Spleen (tissue), 11 donors: ENCODE measurements around the gene UBE2E2. TPM values are rescaled to one million over a fixed set of nuclear protein-coding genes. Genes with fewer than 3 reads are reported as not detected.

Experiments used
- DNase-seq: peaks from one replicate; pipeline ENCODE4 v3.0.0-alpha.2; 2020
- H3K27ac ChIP-seq, 8 donors: fragments of 200-600 bp; sonication (generic) in 7 of 8; 1 replicate in 4 of 8; 2 replicates in 4 of 8; pipeline versions ENCODE4 v1.5.0 to v1.8.0; 2016 to 2021; ENCODE audit warnings: inconsistent platforms in 4 of 8, mild to moderate bottlenecking in 4 of 8, moderate library complexity in 1 of 8
- H3K27me3 ChIP-seq, 7 donors: fragments of 200-600 bp; sonication (generic) in 6 of 7; replicated peaks in 1 of 7; 1 replicate in 4 of 7; 2 replicates in 3 of 7; pipeline versions ENCODE4 v1.5.0 to v1.8.0; 2016 to 2021; ENCODE audit warnings: inconsistent platforms in 3 of 7, mild to moderate bottlenecking in 1 of 7
- H3K36me3 ChIP-seq, 6 donors: fragments of 200-600 bp; sonication (generic) in 5 of 6; 1 replicate in 4 of 6; 2 replicates in 2 of 6; pipeline versions ENCODE4 v1.5.0 to v1.8.0; 2016 to 2021; ENCODE audit warnings: inconsistent platforms in 2 of 6
- H3K4me1 ChIP-seq, 6 donors: fragments of 200-600 bp; sonication (generic) in 5 of 6; 1 replicate in 3 of 6; 2 replicates in 3 of 6; pipeline versions ENCODE4 v1.5.0 to v1.8.0; 2016 to 2021; ENCODE audit warnings: inconsistent platforms in 3 of 6
- H3K4me3 ChIP-seq, 8 donors: fragments of 200-600 bp; sonication (generic) in 7 of 8; 1 replicate in 4 of 8; 2 replicates in 4 of 8; pipeline versions ENCODE4 v1.5.0 to v1.8.0; 2016 to 2021; ENCODE audit warnings: inconsistent platforms in 4 of 8, mild to moderate bottlenecking in 4 of 8, moderate library complexity in 2 of 8
- H3K9me3 ChIP-seq, 8 donors: fragments of 200-600 bp; sonication (generic) in 7 of 8; 1 replicate in 4 of 8; 2 replicates in 4 of 8; pipeline versions ENCODE4 v1.5.0 to v1.8.0; 2016 to 2021; ENCODE audit warnings: inconsistent platforms in 4 of 8
- CTCF ChIP-seq, 11 experiments: fragments of 200-600 bp in 7 of 11; fragments of 450-650 bp in 4 of 11; sonication (generic) in 4 of 11; IDR thresholded peaks in 8 of 11; conservative IDR thresholded peaks in 3 of 11; 1 replicate in 7 of 11; 2 replicates in 4 of 11; pipeline versions ENCODE4 v1.4.0 to v1.8.0; 2016 to 2021; ENCODE audit warnings: antibody characterized with exemption in 11 of 11, inconsistent platforms in 4 of 11, mild to moderate bottlenecking in 1 of 11
- POLR2A ChIP-seq, 3 donors: fragments of 450-650 bp; IDR thresholded peaks; one replicate each; pipeline ENCODE4 v1.5.1; 2017; ENCODE audit warnings: antibody characterized with exemption in 3 of 3, mild to moderate bottlenecking in 1 of 3
- POLR2AphosphoS5 ChIP-seq, 3 donors: sonication (generic); formaldehyde crosslinking; IDR thresholded peaks; one replicate each; pipeline ENCODE4 v1.5.1; 2017; ENCODE audit warnings: antibody characterized with exemption in 3 of 3
- WGBS, 5 donors: extraction: QIAGEN DNeasy Blood & Tissue Kit in 3 of 5; methylation state at CpG; one replicate each; pipeline versions ENCODE4 v1.1.5 to v1.1.7; 2013 to 2018; 5-methylcytosine and 5-hydroxymethylcytosine counted together
- intact Hi-C: fragments of 100-400 bp; cut with DNase I; formaldehyde crosslinking; loops from one replicate; pipeline ENCODE4 v1.15.0; 2023; ENCODE audit warnings: low total_unique reads
- polyA plus RNA-seq, 3 donors: library from polyadenylated mRNA; stranded (reverse); fragments of 200-250 nt; gene quantifications; one replicate each; pipeline ENCODE4 v1.2.1, GENCODE V29; 2013
- total RNA-seq, 7 donors: library from RNA; depleted of rRNA in 3 of 7; stranded (reverse); fragments of >200 nt in 3 of 7; fragmentation: NEBNext Ultra II Directional in 4 of 7; extraction: Animal tissue kit (Norgen Biotek cat#: 25700) in 4 of 7; gene quantifications; one replicate each; pipeline versions ENCODE4 v1.1.0 to v1.2.1, GENCODE V29; 2016 to 2021
- donor health status: healthy with polysubstance abuse.
- donor health status: DM: no; HTN: no; CAD: no; lungs with moderate emphysema.
- donor health status: DM: no; HTN: no; CAD: no.
- donor health status: Bipolar disorder and iron deficiency.
- donor health status: healthy.
- donor health status: DM: no; HTN: no; CAD: no.
- donor health status: DM: yes; HTN: yes; CAD: no.

The UBE2E2 gene
- total and polyA plus RNA-seq, 10 donors: 27.9 to 87.6 (median 41.2) TPM

- DNase-seq: no peak
Observed at GRCh38 chr3:23242106-23242505, 39.0 kb downstream of the UBE2E2 start.

GRCh38 chr3:23244324-23245041 lies 41.4 kb downstream of the UBE2E2 start:
- H3K9me3 ChIP-seq: no peaks in the 10 kb centered on the region
- H3K27me3 ChIP-seq: no peaks in the 10 kb centered on the region
- peaks cover 0 to 13% (median 4%) of the 10 kb centered on the region in 6 donors for H3K4me1 ChIP-seq
- H3K4me3 ChIP-seq: no peak overlapping the region
- DNase-seq: no peak
- TF ChIP-seq POLR2AphosphoS5 (IDR thresholded peaks at IDR 0.05) (no peak), POLR2A (IDR thresholded peaks at IDR 0.05) (no peak), CTCF (IDR thresholded peaks at IDR 0.05 in 8 of 11, conservative IDR thresholded peaks at IDR 0.05 in 3 of 11) (no peak)
- no peak overlapping the region for H3K27ac ChIP-seq
- intact Hi-C loops: no loop called here
- 69 to 88% (median 78%) methylated on average over 2 of the region's 2 CpGs for WGBS, 5 donors
- no peaks in the 10 kb centered on the region for H3K36me3 ChIP-seq

More at GRCh38 chr3:23242106-23242505, 39.0 kb downstream of the UBE2E2 start:
- intact Hi-C loops: no loop called here
- Histone ChIP-seq H3K27me3 (no peaks in the 10 kb centered on the region), H3K9me3 (no peaks in the 10 kb centered on the region), H3K4me1 (peaks cover 0 to 19% (median 5%) of the 10 kb centered on the region in 6 donors), H3K4me3 (no peak overlapping the region), H3K27ac (no peak overlapping the region), H3K36me3 (no peaks in the 10 kb centered on the region)
- TF ChIP-seq CTCF (IDR thresholded peaks at IDR 0.05 in 8 of 11, conservative IDR thresholded peaks at IDR 0.05 in 3 of 11): no peak
- TF ChIP-seq POLR2A (IDR thresholded peaks at IDR 0.05): no peak
- no peak for TF ChIP-seq POLR2AphosphoS5 (IDR thresholded peaks at IDR 0.05)
- 90 to 98% (median 94%) methylated on average over 2 of the region's 2 CpGs for WGBS, 5 donors

GRCh38 chr3:23246651-23247050 lies 43.5 kb downstream of the UBE2E2 start:
- H3K9me3 ChIP-seq: no peaks in the 10 kb centered on the region
- TF ChIP-seq POLR2AphosphoS5 (IDR thresholded peaks at IDR 0.05): no peak
- no peak for TF ChIP-seq CTCF (IDR thresholded peaks at IDR 0.05 in 8 of 11, conservative IDR thresholded peaks at IDR 0.05 in 3 of 11)
- TF ChIP-seq POLR2A (IDR thresholded peaks at IDR 0.05): no peak
- H3K36me3 ChIP-seq: no peaks in the 10 kb centered on the region
- 80 to 96% (median 86%) methylated on average over 3 of the region's 3 CpGs for WGBS, 5 donors
- no peak for DNase-seq
- no peaks in the 10 kb centered on the region for H3K27me3 ChIP-seq
- intact Hi-C loops: no loop called here
- no peak overlapping the region for H3K27ac ChIP-seq
- no peak overlapping the region for H3K4me3 ChIP-seq
- peaks cover 0 to 6% (median 0%) of the 10 kb centered on the region in 6 donors for H3K4me1 ChIP-seq

GRCh38 chr3:23248594-23249131 lies 45.5 kb downstream of the UBE2E2 start:
- intact Hi-C loops: no loop called here
- TF ChIP-seq CTCF (IDR thresholded peaks at IDR 0.05 in 8 of 11, conservative IDR thresholded peaks at IDR 0.05 in 3 of 11): no peak
- no peak for TF ChIP-seq POLR2AphosphoS5 (IDR thresholded peaks at IDR 0.05)
- TF ChIP-seq POLR2A (IDR thresholded peaks at IDR 0.05): no peak
- 86 to 97% (median 94%) methylated on average over 6 of the region's 6 CpGs for WGBS, 5 donors

More at GRCh38 chr3:23248594-23249131, 45.5 kb downstream of the UBE2E2 start:
- Histone ChIP-seq H3K36me3 (no peaks in the 10 kb centered on the region), H3K9me3 (no peaks in the 10 kb centered on the region), H3K4me1 (peaks cover 0 to 14% (median 8%) of the 10 kb centered on the region in 6 donors), H3K4me3 (no peak overlapping the region), H3K27ac (no peak overlapping the region), H3K27me3 (no peaks in the 10 kb centered on the region)
- DNase-seq: no peak
